GM23338 (cell line): ENCODE measurements around the gene FRAT1. TPM values are rescaled to one million over a fixed set of nuclear protein-coding genes. Genes with fewer than 3 reads are reported as not detected.

Experiments
- ATAC-seq: fragments of 200-7000 bp; cut with Tn5 transposase; 3 replicates; pipeline ENCODE4 v1.9.1; 2020
- DNase-seq: peaks from one replicate; pipeline ENCODE4 v3.0.0-alpha.2; 2015; ENCODE audit warnings: low spot score
- H2AFZ ChIP-seq: fragments of 200-600 bp; sonication (generic); 2 replicates; pipeline ENCODE4 v1.8.0; 2016; ENCODE audit warnings: antibody characterized with exemption, mild to moderate bottlenecking, moderate library complexity
- H3F3A ChIP-seq: fragments of 200-600 bp; sonication (generic); replicated peaks from 2 replicates; pipeline ENCODE4 v1.8.0; 2017; ENCODE audit warnings: antibody characterized with exemption, mixed run types, low read depth
- H3K27ac ChIP-seq: fragments of 200-600 bp; sonication (generic); 2 replicates; pipeline ENCODE4 v1.6.1; 2016; ENCODE audit warnings: low read depth
- H3K27me3 ChIP-seq: fragments of 200-600 bp; sonication (generic); 2 replicates; pipeline ENCODE4 v1.8.0; 2016; ENCODE audit warnings: mild to moderate bottlenecking, mixed run types, moderate library complexity; ENCODE audit not compliant: insufficient read depth
- H3K36me3 ChIP-seq: fragments of 200-600 bp; sonication (generic); 2 replicates; pipeline ENCODE4 v1.8.0; 2016; ENCODE audit warnings: mild to moderate bottlenecking; ENCODE audit not compliant: insufficient read depth
- H3K4me1 ChIP-seq: fragments of 200-600 bp; sonication (generic); 2 replicates; pipeline ENCODE4 v1.8.0; 2016; ENCODE audit warnings: mild to moderate bottlenecking, moderate library complexity; ENCODE audit not compliant: insufficient read depth
- H3K4me2 ChIP-seq: fragments of 200-600 bp; sonication (generic); 2 replicates; pipeline ENCODE4 v1.7.1; 2017; ENCODE audit warnings: mixed run types
- H3K4me3 ChIP-seq: fragments of 200-600 bp; sonication (generic); 2 replicates; pipeline ENCODE4 v1.6.1; 2016; ENCODE audit warnings: mixed run types
- H3K79me2 ChIP-seq: fragments of 200-600 bp; sonication (generic); replicated peaks from 2 replicates; pipeline ENCODE4 v1.8.0; 2017; ENCODE audit warnings: mild to moderate bottlenecking; ENCODE audit not compliant: insufficient read depth
- H3K9me2 ChIP-seq: fragments of 200-600 bp; sonication (generic); 2 replicates; pipeline ENCODE4 v1.8.0; 2017; ENCODE audit not compliant: insufficient read depth
- H4K20me1 ChIP-seq: fragments of 200-600 bp; sonication (generic); replicated peaks from 2 replicates; pipeline ENCODE4 v1.8.0; 2017; ENCODE audit warnings: mild to moderate bottlenecking; ENCODE audit not compliant: insufficient read depth
- H3K27ac Mint-ChIP-seq: 2 replicates; pipeline ENCODE4 v1.8.0; 2020; ENCODE audit warnings: inconsistent platforms, mild to moderate bottlenecking, moderate library complexity, mixed read lengths
- H3K27me3 Mint-ChIP-seq: 3 replicates; pipeline ENCODE4 v1.8.0; 2022; ENCODE audit warnings: low read depth, mild to moderate bottlenecking, moderate library complexity, mixed read lengths, inconsistent platforms; ENCODE audit not compliant: insufficient read depth, poor library complexity
- H3K36me3 Mint-ChIP-seq: 3 replicates; pipeline ENCODE4 v1.8.0; 2021; ENCODE audit warnings: low read depth, mild to moderate bottlenecking, inconsistent platforms, moderate library complexity, mixed read lengths
- H3K4me1 Mint-ChIP-seq: 3 replicates; pipeline ENCODE4 v1.8.0; 2020; ENCODE audit warnings: mild to moderate bottlenecking, inconsistent platforms, mixed read lengths
- H3K4me3 Mint-ChIP-seq: 3 replicates; pipeline ENCODE4 v1.8.0; 2021; ENCODE audit warnings: moderate library complexity, mild to moderate bottlenecking, inconsistent platforms, mixed read lengths
- H3K9me3 Mint-ChIP-seq: 3 replicates; pipeline ENCODE4 v1.8.0; 2020; ENCODE audit warnings: moderate library complexity, mild to moderate bottlenecking, inconsistent platforms, mixed read lengths
- CREB1 ChIP-seq: fragments of 250-450 bp; sonication (Bioruptor Pico); IDR thresholded peaks from 2 replicates; pipeline ENCODE4 v1.5.0; 2020; ENCODE audit warnings: low read depth, mild to moderate bottlenecking, moderate library complexity
- CTCF ChIP-seq, 2 experiments: fragments of 200-600 bp in 1 of 2; sonication (generic) in 1 of 2; conservative IDR thresholded peaks; 2 replicates each; pipeline versions ENCODE4 v1.5.1 to v1.6.1; 2016 to 2017; ENCODE audit warnings: antibody characterized with exemption in 2 of 2, low read depth in 2 of 2, mild to moderate bottlenecking in 2 of 2, moderate library complexity in 1 of 2
- ETS1 ChIP-seq: IDR thresholded peaks from 2 replicates; pipeline ENCODE4 v1.6.1; 2016; ENCODE audit warnings: antibody characterized with exemption
- EZH2 ChIP-seq: fragments of 200-600 bp; sonication (generic); IDR thresholded peaks from one replicate; pipeline ENCODE4 v1.8.0; 2017; ENCODE audit warnings: antibody characterized with exemption, mild to moderate bottlenecking, low read depth; ENCODE audit not compliant: unreplicated experiment
- EZH2phosphoT487 ChIP-seq: fragments of 200-600 bp; sonication (generic); IDR thresholded peaks from one replicate; pipeline ENCODE4 v1.8.1; 2018; ENCODE audit warnings: antibody characterized with exemption; ENCODE audit not compliant: unreplicated experiment
- JUNB ChIP-seq: IDR thresholded peaks from one replicate; pipeline ENCODE4 v1.6.1; 2016; ENCODE audit warnings: antibody characterized with exemption; ENCODE audit not compliant: unreplicated experiment
- NANOG ChIP-seq: IDR thresholded peaks from 2 replicates; pipeline ENCODE4 v1.6.1; 2016; ENCODE audit warnings: antibody characterized with exemption, borderline replicate concordance
- POLR2AphosphoS5 ChIP-seq: IDR thresholded peaks from 2 replicates; pipeline ENCODE4 v1.6.1; 2016; ENCODE audit warnings: antibody characterized with exemption, low read depth
- REST ChIP-seq: IDR thresholded peaks from one replicate; pipeline ENCODE4 v1.6.1; 2018; ENCODE audit warnings: antibody characterized with exemption; ENCODE audit not compliant: unreplicated experiment
- STAT1 ChIP-seq: IDR thresholded peaks from one replicate; pipeline ENCODE4 v1.6.1; 2016; ENCODE audit warnings: antibody characterized with exemption; ENCODE audit not compliant: unreplicated experiment
- ZNF114 ChIP-seq: fragments of 250-450 bp; sonication (Bioruptor Pico); IDR thresholded peaks from 2 replicates; pipeline ENCODE4 v1.5.0; 2020; ENCODE audit warnings: mild to moderate bottlenecking, moderate library complexity
- ZNF331 ChIP-seq: fragments of 250-450 bp; sonication (Bioruptor Pico); IDR thresholded peaks from 2 replicates; pipeline ENCODE4 v1.5.0; 2020; ENCODE audit warnings: low read depth, mild to moderate bottlenecking, moderate library complexity
- ZNF462 ChIP-seq: fragments of 250-450 bp; sonication (Bioruptor Pico); IDR thresholded peaks from 2 replicates; pipeline ENCODE4 v1.5.0; 2020; ENCODE audit warnings: mild to moderate bottlenecking, moderate library complexity
- polyA plus RNA-seq: library from polyadenylated mRNA; unstranded; fragments of >200 nt; fragmentation: Nextera tagmentation; extraction: Ambion mirVana; gene quantifications from 2 replicates; pipeline ENCODE4 v1.2.1, GENCODE V29; 2016
- total RNA-seq: library from RNA; depleted of rRNA; stranded (reverse); fragments of >200 nt; shearing (Covaris generic); gene quantifications from 2 replicates; pipeline ENCODE4 v1.2.3, GENCODE V29; 2014

The FRAT1 gene
- total and polyA plus RNA-seq, 2 experiments from 2014 or later = 1.4 to 8.5 TPM

- TF ChIP-seq ZNF462 (CRISPR knock-in tag) = no peak
- TF ChIP-seq JUNB = no peak
- TF ChIP-seq ZNF331 (CRISPR knock-in tag) = no peak
- no peak for TF ChIP-seq STAT1
- TF ChIP-seq EZH2phosphoT487 = no peak
- TF ChIP-seq POLR2AphosphoS5 = no peak
- no peak for TF ChIP-seq CTCF (conservative IDR thresholded peaks at IDR 0.05; ENCODE audit: low read depth in 2 of 2)
- no peak for TF ChIP-seq NANOG
- TF ChIP-seq ZNF114 (CRISPR knock-in tag) = no peak
- no peak for TF ChIP-seq ETS1
- no peak for TF ChIP-seq REST
- no peak for TF ChIP-seq CREB1 (CRISPR knock-in tag)
- no peak for TF ChIP-seq EZH2
These were observed 28.2 kb downstream of the FRAT1 start for GRCh38 chr10:97347317-97347716.

More at GRCh38 chr10:97347317-97347716, 28.2 kb downstream of the FRAT1 start:
- Histone ChIP-seq H4K20me1 (no peaks in the 10 kb centered on the region), H3K36me3 (no peaks in the 10 kb centered on the region), H3F3A (peaks cover 7% of the 10 kb centered on the region; the same call in 1 of the 2 replicates), H3K27me3 (no peaks in the 10 kb centered on the region), H3K4me2 (no peak overlapping the region), H3K4me3 (no peak overlapping the region), H3K27ac (no peak overlapping the region), H3K9me2 (no peaks in the 10 kb centered on the region), H3K4me1 (peaks cover 3% of the 10 kb centered on the region; the same call in 1 of the 2 replicates), H3K79me2 (no peaks in the 10 kb centered on the region), H2AFZ (no peak overlapping the region)
- Mint-ChIP-seq H3K4me1 (peaks cover 9% of the 10 kb centered on the region; the same call in 1 of the 3 replicates), H3K27ac (peak overlapping the region; percentile 60; the same call in 1 of the 2 replicates), H3K27me3 (peaks cover 7% of the 10 kb centered on the region), H3K9me3 (no peaks in the 10 kb centered on the region), H3K36me3 (peaks cover 6% of the 10 kb centered on the region), H3K4me3 (no peak overlapping the region)
- ATAC-seq (no peak), DNase-seq (no peak)
